ENCODE results near the gene ARHGDIG. TPM values are rescaled to one million over a fixed set of nuclear protein-coding genes. Genes with fewer than 3 reads are reported as not detected.
"Not testable (repeated sequence)": the region's sequence is repeated elsewhere in the genome, so short reads cannot be mapped to it uniquely, and the experiment has no call there.

ARHGDIG gene
- total RNA-seq, 1 donor from 2014 or later, result not detected

DNA sequence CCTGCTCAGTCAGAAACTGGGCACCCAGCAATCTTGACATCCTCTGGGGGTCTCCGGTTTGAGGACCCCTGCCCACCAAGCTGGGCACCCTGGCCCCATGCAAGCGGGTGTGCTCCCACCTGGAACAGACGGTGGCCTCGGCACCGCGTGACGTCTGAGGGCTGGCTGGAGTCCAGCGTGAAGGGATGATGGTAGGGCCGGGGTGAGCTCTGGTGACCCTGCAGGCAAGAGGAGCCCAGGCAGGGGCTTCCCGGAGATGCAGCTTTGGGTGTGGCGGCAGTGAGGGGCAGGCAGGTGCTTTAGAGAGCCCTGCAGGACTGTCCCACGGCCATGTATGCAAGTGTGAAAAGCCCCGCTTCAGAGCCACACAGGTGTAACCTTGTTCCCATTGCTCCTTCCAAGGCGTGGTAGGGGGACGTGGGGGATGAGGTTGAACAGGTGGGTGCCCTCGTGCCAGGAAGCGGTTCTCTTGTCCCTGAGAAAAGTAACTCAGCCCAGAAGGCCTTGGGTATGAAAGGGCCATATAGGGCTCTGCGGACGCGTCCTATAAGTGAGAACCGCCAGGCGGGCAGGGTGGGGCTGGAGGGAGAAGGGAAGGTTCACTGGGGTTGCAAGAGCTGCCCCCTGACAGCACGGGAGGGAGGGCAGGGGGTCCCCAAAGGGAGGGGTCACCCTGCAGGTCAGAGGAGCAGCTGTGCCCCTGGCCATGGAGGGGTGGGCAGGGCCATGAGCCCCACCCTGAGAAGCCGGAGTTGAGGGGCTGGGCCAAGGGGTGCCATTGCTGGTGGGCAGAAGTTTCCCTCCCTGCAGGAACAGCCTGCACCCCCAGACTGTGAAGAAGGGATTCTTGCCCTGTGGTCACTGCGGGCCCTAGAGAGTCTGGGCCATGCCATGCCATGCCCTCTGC lies 13.9 kb upstream of the ARHGDIG start:
- H3K27me3 Mint-ChIP-seq (ENCODE audit: unreplicated experiment), result peaks cover 6% of the 10 kb centered on the region
- no peaks in the 10 kb centered on the region for H3K4me1 Mint-ChIP-seq (ENCODE audit: unreplicated experiment)
- H3K4me3 Mint-ChIP-seq (ENCODE audit: unreplicated experiment), result no peak overlapping the region
- DNase-seq (ENCODE audit: low spot score), result no peak
- TF ChIP-seq, protein P1, sequence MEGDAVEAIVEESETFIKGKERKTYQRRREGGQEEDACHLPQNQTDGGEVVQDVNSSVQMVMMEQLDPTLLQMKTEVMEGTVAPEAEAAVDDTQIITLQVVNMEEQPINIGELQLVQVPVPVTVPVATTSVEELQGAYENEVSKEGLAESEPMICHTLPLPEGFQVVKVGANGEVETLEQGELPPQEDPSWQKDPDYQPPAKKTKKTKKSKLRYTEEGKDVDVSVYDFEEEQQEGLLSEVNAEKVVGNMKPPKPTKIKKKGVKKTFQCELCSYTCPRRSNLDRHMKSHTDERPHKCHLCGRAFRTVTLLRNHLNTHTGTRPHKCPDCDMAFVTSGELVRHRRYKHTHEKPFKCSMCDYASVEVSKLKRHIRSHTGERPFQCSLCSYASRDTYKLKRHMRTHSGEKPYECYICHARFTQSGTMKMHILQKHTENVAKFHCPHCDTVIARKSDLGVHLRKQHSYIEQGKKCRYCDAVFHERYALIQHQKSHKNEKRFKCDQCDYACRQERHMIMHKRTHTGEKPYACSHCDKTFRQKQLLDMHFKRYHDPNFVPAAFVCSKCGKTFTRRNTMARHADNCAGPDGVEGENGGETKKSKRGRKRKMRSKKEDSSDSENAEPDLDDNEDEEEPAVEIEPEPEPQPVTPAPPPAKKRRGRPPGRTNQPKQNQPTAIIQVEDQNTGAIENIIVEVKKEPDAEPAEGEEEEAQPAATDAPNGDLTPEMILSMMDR (IDR thresholded peaks at IDR 0.05; ENCODE audit: unreplicated experiment), result no peak
- no peak overlapping the region for H3K27ac Mint-ChIP-seq (ENCODE audit: unreplicated experiment)
- H3K9me3 Mint-ChIP-seq (ENCODE audit: unreplicated experiment), result no peaks in the 10 kb centered on the region
- peaks cover 11% of the 10 kb centered on the region for H3K36me3 Mint-ChIP-seq (ENCODE audit: low read depth, unreplicated experiment)

- H3K27ac Mint-ChIP-seq (ENCODE audit: unreplicated experiment); H3K4me1 Mint-ChIP-seq (ENCODE audit: unreplicated experiment); DNase-seq (ENCODE audit: low spot score); H3K4me3 Mint-ChIP-seq (ENCODE audit: unreplicated experiment); H3K36me3 Mint-ChIP-seq (ENCODE audit: low read depth, unreplicated experiment); H3K9me3 Mint-ChIP-seq (ENCODE audit: unreplicated experiment): not testable (repeated sequence)
- peaks cover 11% of the 10 kb centered on the region for H3K27me3 Mint-ChIP-seq (ENCODE audit: unreplicated experiment)
These were observed 12.8 kb upstream of the ARHGDIG start for GRCh38 chr16:267562-267961.

GRCh38 chr16:268141-269053 lies 12.0 kb upstream of the ARHGDIG start:
- TF ChIP-seq, protein P1 (IDR thresholded peaks at IDR 0.05; ENCODE audit: unreplicated experiment), result no peak
- no peak for DNase-seq (ENCODE audit: low spot score)
- Mint-ChIP-seq H3K4me3 (ENCODE audit: unreplicated experiment) (no peak overlapping the region), H3K9me3 (ENCODE audit: unreplicated experiment) (no peaks in the 10 kb centered on the region), H3K27me3 (ENCODE audit: unreplicated experiment) (peaks cover 11% of the 10 kb centered on the region), H3K4me1 (ENCODE audit: unreplicated experiment) (no peaks in the 10 kb centered on the region), H3K27ac (ENCODE audit: unreplicated experiment) (no peak overlapping the region), H3K36me3 (ENCODE audit: low read depth, unreplicated experiment) (peaks cover 8% of the 10 kb centered on the region)

DNA sequence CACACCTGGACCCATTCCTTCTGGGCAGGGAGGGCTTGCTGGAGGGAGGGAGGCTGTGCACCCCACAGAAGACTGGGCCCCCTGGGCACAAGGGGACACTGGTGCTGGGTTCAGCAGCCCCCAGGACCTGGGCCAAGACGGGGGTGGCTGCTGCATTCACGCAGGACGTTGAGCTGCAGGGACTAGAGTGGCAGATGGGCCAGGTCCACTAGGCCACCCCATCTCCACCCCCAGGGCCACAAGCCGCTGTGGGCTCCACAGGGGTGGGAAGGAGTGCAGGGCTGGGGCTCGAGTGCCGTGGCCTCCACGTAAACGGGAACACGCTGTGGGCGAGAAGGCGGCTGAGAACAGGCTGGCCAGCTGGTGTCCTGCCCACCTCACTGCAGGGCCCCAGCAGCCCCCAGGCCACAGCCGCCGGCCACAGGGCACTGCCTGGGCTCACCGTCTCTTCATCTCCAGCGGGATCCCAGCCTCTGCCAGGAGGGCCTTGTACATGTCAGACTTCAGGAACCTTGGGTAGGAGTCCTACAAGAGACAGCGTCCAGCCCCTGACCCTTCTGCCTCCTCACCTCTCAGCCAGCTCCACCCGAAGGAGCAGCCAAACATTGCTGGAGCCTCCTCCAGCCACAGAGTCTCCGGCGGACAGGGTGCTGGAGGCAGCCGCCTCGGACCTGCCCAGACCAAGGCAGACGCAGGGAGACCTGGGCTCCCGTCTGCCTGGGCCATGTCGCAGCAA lies 11.2 kb upstream of the ARHGDIG start:
- Mint-ChIP-seq H3K4me3 (ENCODE audit: unreplicated experiment) (no peak overlapping the region), H3K36me3 (ENCODE audit: low read depth, unreplicated experiment) (peaks cover 8% of the 10 kb centered on the region), H3K9me3 (ENCODE audit: unreplicated experiment) (no peaks in the 10 kb centered on the region), H3K27me3 (ENCODE audit: unreplicated experiment) (peaks cover 11% of the 10 kb centered on the region), H3K4me1 (ENCODE audit: unreplicated experiment) (no peaks in the 10 kb centered on the region), H3K27ac (ENCODE audit: unreplicated experiment) (no peak overlapping the region)
- TF ChIP-seq, protein P1 (IDR thresholded peaks at IDR 0.05; ENCODE audit: unreplicated experiment), result no peak
- no peak for DNase-seq (ENCODE audit: low spot score)
